Endodermal cell (in vitro differentiated cells): ENCODE data around the gene PLSCR4. TPM values are rescaled to one million over a fixed set of nuclear protein-coding genes. Genes with fewer than 3 reads are reported as not detected.

ENCODE experiments used
- DNase-seq: peaks from one replicate; pipeline ENCODE4 v3.0.0-alpha.2; 2017
- H3K27ac ChIP-seq: 2 replicates; pipeline ENCODE4 v1.5.1; 2013; ENCODE audit warnings: mild to moderate bottlenecking, low read depth, low read length, moderate library complexity
- H3K27me3 ChIP-seq: 2 replicates; pipeline ENCODE4 v1.6.1; 2013; ENCODE audit warnings: mild to moderate bottlenecking, low read length, moderate library complexity; ENCODE audit not compliant: insufficient read depth, control insufficient read depth, poor library complexity, severe bottlenecking
- H3K36me3 ChIP-seq: 2 replicates; pipeline ENCODE4 v1.7.0; 2013; ENCODE audit warnings: mild to moderate bottlenecking, low read length, moderate library complexity; ENCODE audit not compliant: control insufficient read depth, insufficient read depth
- H3K4me1 ChIP-seq: one replicate; pipeline ENCODE4 v1.7.0; 2013; ENCODE audit warnings: low read length; ENCODE audit not compliant: control insufficient read depth, insufficient read depth
- H3K4me3 ChIP-seq: 2 replicates; pipeline ENCODE4 v1.5.1; 2013; ENCODE audit warnings: mild to moderate bottlenecking, low read length, moderate library complexity
- H3K9ac ChIP-seq: 2 replicates; pipeline ENCODE4 v1.6.1; 2013; ENCODE audit warnings: mild to moderate bottlenecking, low read length, moderate library complexity; ENCODE audit not compliant: poor library complexity, severe bottlenecking; ENCODE audit errors: extremely low read depth
- H3K9me3 ChIP-seq: 2 replicates; pipeline ENCODE4 v1.6.1; 2013; ENCODE audit warnings: mild to moderate bottlenecking, low read length, moderate library complexity; ENCODE audit not compliant: control insufficient read depth
- H3K27ac Mint-ChIP-seq: 2 replicates; pipeline ENCODE4 v1.8.0; 2020; ENCODE audit warnings: mixed read lengths
- H3K27me3 Mint-ChIP-seq: 2 replicates; pipeline ENCODE4 v1.8.0; 2021; ENCODE audit warnings: mild to moderate bottlenecking, mixed read lengths; ENCODE audit not compliant: insufficient read depth
- H3K36me3 Mint-ChIP-seq: 2 replicates; pipeline ENCODE4 v1.8.0; 2020; ENCODE audit warnings: low read depth, mixed read lengths
- H3K4me1 Mint-ChIP-seq: 2 replicates; pipeline ENCODE4 v1.8.0; 2020; ENCODE audit warnings: mixed read lengths
- H3K4me3 Mint-ChIP-seq: 2 replicates; pipeline ENCODE4 v1.8.0; 2020; ENCODE audit warnings: mild to moderate bottlenecking, moderate library complexity, mixed read lengths
- H3K9me3 Mint-ChIP-seq: 2 replicates; pipeline ENCODE4 v1.8.0; 2020; ENCODE audit warnings: mild to moderate bottlenecking, mixed read lengths
- CTCF ChIP-seq: fragments of 200-600 bp; sonication (generic); conservative IDR thresholded peaks from 2 replicates; pipeline ENCODE4 v1.5.0; 2021; ENCODE audit warnings: antibody characterized with exemption, mild to moderate bottlenecking
- WGBS, 2 experiments: methylation state at CpG; one replicate each; pipeline versions ENCODE4 v1.1.5 to v1.1.7; 2013; ENCODE audit warnings: missing lambda C conversion rate in 2 of 2, mixed read lengths in 1 of 2; ENCODE audit not compliant: insufficient coverage in 1 of 2, insufficient read length in 1 of 2; 5-methylcytosine and 5-hydroxymethylcytosine counted together
- total RNA-seq, 2 donors: library from RNA; stranded (reverse); fragmentation: NEBNext Ultra II Directional in 1 of 2; extraction: Animal tissue kit (Norgen Biotek cat#: 25700) in 1 of 2; gene quantifications; 2 replicates in 1 of 2; 3 replicates in 1 of 2; pipeline ENCODE4 v1.2.1, GENCODE V29; 2021

Gene PLSCR4
- total RNA-seq, 2 donors from 2014 or later = 9.3 to 12.3 TPM

GRCh38 chr3:146187334-146187950 is 63.5 kb downstream of the PLSCR4 start:
- DNase-seq = peak; percentile 57
- WGBS, 2 experiments = 72% methylated on average over 2 of the region's 2 CpGs; no CpG with 5 or more reads in 1 of the 2 experiments
- Histone ChIP-seq H3K27me3 (no peaks in the 10 kb centered on the region), H3K36me3 (no peaks in the 10 kb centered on the region), H3K4me3 (no peak overlapping the region), H3K4me1 (no peaks in the 10 kb centered on the region), H3K27ac (no peak overlapping the region), H3K9me3 (no peaks in the 10 kb centered on the region), H3K9ac (no peak overlapping the region)
- peak; percentile 83 for TF ChIP-seq CTCF
- Mint-ChIP-seq H3K27me3 (no peaks in the 10 kb centered on the region), H3K36me3 (peaks cover 4% of the 10 kb centered on the region), H3K4me1 (peaks cover 1% of the 10 kb centered on the region), H3K9me3 (peaks cover 3% of the 10 kb centered on the region), H3K4me3 (no peak overlapping the region), H3K27ac (no peak overlapping the region)

GRCh38 chr3:146184241-146185015 is 66.5 kb downstream of the PLSCR4 start:
- Mint-ChIP-seq H3K27me3 (no peaks in the 10 kb centered on the region), H3K27ac (no peak overlapping the region), H3K4me3 (no peak overlapping the region), H3K4me1 (peaks cover 4% of the 10 kb centered on the region), H3K36me3 (peaks cover 6% of the 10 kb centered on the region), H3K9me3 (peaks cover 3% of the 10 kb centered on the region)
- no peaks in the 10 kb centered on the region for H3K27me3 ChIP-seq
- no peak overlapping the region for H3K9ac ChIP-seq
- WGBS, 2 experiments = 86 to 92% methylated on average over 1 of the region's 2 CpGs
- H3K27ac ChIP-seq = no peak overlapping the region
- peaks cover 4% of the 10 kb centered on the region for H3K4me1 ChIP-seq
- no peak for DNase-seq
- H3K4me3 ChIP-seq = no peak overlapping the region
- H3K36me3 ChIP-seq = no peaks in the 10 kb centered on the region
- no peak for TF ChIP-seq CTCF
- H3K9me3 ChIP-seq = no peaks in the 10 kb centered on the region

- Mint-ChIP-seq H3K9me3 (peaks cover 3% of the 10 kb centered on the region), H3K27me3 (peaks cover 2% of the 10 kb centered on the region), H3K4me3 (no peak overlapping the region), H3K4me1 (peaks cover 8% of the 10 kb centered on the region), H3K27ac (no peak overlapping the region), H3K36me3 (peaks cover 6% of the 10 kb centered on the region)
- H3K27me3 ChIP-seq = no peaks in the 10 kb centered on the region
- no peak overlapping the region for H3K4me3 ChIP-seq
- no peak overlapping the region for H3K9ac ChIP-seq
- no peak for DNase-seq
- H3K9me3 ChIP-seq = no peaks in the 10 kb centered on the region
- H3K4me1 ChIP-seq = peaks cover 4% of the 10 kb centered on the region
- WGBS, 2 experiments = 90 to 96% methylated on average over 5 of the region's 5 CpGs
- no peak overlapping the region for H3K27ac ChIP-seq
- TF ChIP-seq CTCF = no peak
- H3K36me3 ChIP-seq = no peaks in the 10 kb centered on the region
Observed at GRCh38 chr3:146181216-146181615, 69.7 kb downstream of the PLSCR4 start.
